Stimulated activated CD8-positive, alpha-beta memory T cell treated with anti-CD3 and anti-CD28 coated beads, Interleukin-2, amount 100 ng/mL, for 1 hour (primary cell): ENCODE results near the gene PPIL6.
"Not testable (repeated sequence)": the region's sequence is repeated elsewhere in the genome, so short reads cannot be mapped to it uniquely, and the experiment has no call there.

ENCODE experiments used
- DNase-seq, 2 donors: peaks; one replicate each; pipeline ENCODE4 v3.0.0-alpha.2; 2020; ENCODE audit warnings: low read depth in 2 of 2

PPIL6 gene

GRCh38 chr6:109393886-109394281 lies 46.5 kb downstream of the PPIL6 start:
- no peak for DNase-seq

DNA sequence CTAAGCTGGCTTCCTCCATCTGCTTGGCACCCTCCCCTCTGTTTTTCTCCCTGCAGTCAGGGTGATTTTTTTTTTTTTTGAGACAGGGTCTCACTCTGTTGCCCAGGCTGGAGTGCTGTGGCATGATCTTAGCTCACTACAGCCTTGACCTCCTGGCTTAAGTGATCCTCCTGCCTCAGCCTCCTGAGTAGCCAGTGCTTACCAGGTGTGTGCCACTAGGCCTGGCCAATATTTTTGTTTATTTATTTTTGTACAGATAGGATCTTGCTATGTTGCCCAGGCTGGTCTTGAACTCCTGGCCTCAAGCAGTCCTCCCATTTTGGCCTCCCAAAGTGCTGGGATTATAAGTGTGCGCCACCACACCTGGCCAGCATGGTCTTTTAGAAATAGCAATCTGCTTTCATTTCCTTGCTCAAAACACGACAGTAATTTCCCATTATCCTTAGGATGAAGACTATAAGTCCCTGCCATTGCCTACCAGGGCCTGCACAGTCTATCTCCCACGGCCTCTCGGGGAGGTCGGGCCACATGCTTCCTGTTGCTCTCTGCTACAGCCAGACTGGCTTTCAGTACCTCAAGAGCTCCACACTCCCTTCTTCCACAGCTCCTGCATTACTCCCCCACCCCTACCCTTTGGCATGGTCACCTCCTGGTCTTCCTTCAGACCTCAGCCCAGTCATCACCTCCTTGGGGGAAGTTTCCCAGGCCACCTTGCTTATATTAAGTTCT lies 47.1 kb downstream of the PPIL6 start:
- no peak for DNase-seq

GRCh38 chr6:109389650-109390274 lies 50.7 kb downstream of the PPIL6 start:
- no peak for DNase-seq

- no peak for DNase-seq
Measured at GRCh38 chr6:109388265-109388664, 52.2 kb downstream of the PPIL6 start.

DNA sequence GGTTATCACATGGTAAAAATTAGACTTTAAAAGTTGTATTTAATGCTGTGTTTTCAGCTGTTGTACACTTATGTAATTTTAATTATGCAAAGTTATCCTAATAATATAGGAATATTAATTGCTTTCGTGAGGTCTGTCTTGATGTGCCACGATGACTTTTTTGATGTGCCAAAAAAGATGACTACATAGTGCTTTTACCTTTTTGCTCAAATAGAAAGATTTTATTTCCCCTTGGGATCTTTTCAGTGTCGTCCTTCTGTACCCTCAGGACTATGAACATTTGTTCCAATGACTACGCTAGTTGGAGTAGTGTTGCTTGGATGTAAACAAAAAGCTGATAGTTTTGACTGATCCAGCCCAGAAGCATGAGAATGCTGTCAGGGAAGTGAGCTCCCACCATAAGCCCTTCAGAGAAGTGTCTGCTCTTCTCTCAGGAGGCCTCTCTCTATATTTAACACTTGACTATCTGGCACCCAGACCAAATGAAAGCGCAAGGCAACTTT lies 56.9 kb downstream of the PPIL6 start:
- no peak for DNase-seq

GRCh38 chr6:109382576-109383437 lies 57.6 kb downstream of the PPIL6 start:
- peak; percentile 82 to 83 for DNase-seq

DNA sequence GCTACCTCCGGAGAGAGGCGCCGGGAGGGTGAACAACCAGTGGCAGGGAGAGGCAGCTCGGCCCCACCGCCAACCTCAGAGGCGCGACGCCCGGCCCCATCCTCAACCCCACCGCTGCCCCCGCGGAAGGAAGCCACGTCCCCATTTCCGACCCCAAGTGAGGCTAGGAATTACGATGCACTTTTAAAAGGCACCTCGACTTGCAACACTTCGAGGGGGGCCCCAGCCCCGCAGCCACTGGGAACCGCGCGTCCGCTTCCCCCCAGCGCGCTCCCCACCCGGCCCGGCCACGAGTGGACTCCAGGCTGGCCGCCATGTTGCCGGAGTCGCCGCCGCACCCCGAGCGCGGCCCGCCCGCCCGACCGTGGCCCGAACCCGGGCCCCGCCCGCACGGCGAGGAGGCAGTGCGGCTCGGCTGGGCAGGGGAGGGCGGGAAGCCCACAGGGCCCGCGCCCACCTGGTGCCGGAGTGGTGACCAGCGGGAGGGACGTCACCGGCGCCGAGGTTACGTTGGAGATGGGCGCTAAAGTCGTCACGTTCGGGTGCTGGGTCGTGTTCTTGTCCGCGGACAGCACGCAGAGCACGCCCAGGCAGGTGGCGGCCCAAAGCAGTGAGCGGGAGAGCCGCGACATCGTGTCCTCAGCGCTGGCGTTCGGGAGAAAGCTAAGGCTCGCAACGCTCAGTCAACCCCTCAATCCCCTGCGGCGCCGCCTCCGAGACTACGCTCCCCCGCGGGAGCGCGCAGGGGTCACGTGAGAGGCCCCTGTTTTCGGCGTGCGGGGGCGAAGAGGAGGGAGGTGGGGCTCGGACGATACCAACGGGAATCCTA lies 58.5 kb downstream of the PPIL6 start, which contains the start of gene CD164:
Gene CD164 (minus strand): TSS at position 721 of the 829 bp plus-strand sequence. CDS start 89 bp downstream, at position 632.
- peak; percentile 87 to 89 for DNase-seq

DNA sequence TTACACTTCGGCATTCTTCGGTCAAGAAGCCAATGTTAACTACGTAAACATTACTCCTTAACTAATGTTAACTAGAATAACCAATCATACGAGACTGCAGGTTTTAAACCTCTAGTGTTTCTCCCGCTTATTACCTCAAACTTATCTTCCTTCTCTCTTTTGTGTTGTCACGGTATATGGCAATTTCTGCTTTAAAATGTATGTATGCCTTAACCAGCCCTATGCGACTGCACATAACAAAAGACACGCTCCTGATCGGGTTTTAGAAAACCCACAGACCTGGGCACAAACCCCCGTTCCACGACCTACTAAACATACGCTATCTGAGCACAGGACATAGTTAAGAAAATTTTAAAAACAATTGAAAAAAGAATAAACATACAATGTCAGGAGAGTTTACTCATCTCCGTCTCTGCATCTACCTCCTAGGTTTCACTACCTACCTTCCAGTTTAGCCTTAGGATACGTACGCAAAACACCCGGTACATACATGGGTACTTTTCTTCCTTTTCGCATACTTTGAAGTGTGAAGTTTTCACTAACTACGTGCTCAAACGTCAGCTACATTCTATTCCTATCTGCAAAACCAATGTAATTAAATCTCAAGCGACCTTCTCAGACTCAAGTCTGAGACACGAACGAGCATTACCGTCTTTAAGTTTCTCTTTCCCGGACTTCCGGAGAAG lies 59.2 kb downstream of the PPIL6 start:
- no peak for DNase-seq

DNA sequence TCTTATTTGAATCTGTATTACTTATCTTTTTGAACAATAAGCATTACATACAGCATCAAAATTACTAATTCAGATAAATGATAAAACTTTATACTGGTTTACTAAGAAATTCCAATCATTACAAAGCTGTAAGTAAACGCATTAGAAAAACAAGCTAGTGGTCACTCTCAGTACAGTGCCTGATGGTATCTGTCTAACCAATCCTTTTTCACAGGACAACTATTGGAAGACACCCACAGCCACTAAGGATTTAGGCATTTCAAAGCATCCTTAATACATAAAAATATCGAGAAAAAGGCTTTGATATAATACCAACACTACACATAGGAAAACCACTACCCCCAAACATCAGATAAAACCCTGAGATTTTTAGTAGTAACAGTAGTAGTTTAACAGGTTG lies 60.7 kb downstream of the PPIL6 start:
- DNase-seq, result no peak

DNA sequence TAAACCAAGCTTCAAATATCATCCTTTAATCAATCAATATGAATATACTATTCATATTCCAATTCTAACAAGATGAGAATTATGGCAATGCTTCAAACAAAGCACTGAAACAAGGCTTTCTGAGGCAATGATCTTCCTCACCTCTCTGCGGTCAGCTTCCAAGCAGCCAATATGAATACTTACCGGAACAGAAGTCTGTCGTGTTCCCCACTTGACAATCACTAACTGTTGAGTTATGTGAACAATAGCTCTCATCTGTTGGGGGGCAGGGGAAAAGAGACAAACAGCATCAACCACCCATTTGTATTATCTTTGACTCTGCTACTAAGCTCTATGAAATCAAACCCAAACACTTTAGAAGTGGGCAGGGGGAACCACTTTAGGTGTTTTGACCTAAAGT lies 62.7 kb downstream of the PPIL6 start:
- no peak for DNase-seq

- DNase-seq, result no peak
Measured at GRCh38 chr6:109374326-109374892, 66.0 kb downstream of the PPIL6 start.

- DNase-seq, result no peak
Measured at GRCh38 chr6:109373762-109374161, 66.7 kb downstream of the PPIL6 start.

DNA sequence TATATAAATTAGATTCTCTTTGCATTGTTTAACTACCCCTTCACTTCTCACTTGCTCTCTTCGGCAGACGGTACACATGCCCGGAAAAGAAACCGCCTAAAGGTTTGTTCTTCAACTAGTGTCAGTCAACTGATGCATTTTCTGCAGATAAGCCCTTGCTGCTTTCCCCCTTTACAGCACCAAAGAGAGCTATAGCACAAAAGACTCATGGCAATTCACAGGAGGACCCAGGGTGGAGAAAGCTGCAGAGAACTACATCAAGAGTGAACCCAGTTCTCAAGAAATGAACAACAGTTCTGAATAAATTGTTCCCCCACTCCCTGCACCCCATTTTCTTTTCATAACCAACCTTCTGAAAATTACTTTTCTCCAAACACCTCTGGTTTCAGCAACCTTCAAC lies 67.1 kb downstream of the PPIL6 start:
- DNase-seq, result no peak

DNA sequence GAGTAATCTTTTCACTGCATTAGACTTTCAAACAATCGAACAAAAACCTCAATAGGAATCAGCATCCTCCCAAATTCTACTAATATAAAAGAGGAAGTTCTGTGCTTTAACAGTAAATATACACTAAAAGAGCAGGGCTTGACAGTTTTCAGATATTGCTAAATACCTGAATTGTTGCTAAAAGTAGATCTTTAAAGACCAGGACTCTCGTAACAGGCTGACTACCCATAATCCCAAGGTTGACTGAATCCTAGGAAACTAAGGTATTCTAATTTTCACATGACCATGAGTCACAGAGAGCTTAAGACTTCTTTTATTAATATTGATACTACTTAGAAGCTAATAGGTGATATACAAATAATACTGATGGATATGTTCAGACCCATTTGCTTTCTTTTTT lies 68.3 kb downstream of the PPIL6 start:
- no peak for DNase-seq

DNA sequence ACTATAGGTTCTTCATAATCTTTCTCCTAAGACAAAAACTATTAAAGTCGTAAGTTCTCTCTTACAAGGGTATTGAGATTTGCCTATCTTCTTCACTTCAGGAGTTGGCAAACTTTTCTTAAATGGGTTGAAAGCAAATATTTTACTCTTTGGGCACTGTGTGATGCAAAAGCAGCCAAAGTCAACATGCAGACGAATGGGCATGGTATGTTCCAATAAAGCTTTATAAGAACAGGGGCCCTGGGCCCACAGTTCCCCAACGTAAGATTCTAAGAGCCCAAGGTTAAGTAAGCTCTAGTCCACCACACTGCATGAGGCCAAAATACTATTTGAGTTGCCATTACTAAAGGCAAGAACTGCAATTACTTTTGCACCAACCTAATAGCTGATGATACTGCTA lies 69.6 kb downstream of the PPIL6 start:
- DNase-seq, result no peak

DNA sequence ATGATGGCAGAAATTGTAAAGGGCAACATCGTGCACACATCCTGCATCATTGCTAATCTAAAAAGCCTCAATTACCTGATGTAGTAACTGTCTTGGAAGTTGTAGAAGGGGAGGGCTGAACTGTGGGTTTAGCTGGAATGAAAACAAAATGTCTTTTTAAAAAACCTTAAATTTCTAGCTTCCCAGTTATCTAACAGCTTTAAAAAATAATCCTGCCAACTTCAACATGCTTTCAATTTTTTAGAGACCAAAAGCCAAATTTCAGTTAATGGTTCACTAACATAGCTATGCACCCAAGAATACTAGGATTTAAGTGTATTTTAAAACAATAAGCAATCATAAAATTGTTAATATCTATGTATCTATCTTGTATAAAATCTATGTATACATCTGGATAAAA lies 70.1 kb downstream of the PPIL6 start:
- DNase-seq, result no peak

- DNase-seq, result no peak
Measured at GRCh38 chr6:109369728-109370127, 70.7 kb downstream of the PPIL6 start.

GRCh38 chr6:109364382-109365078 lies 75.9 kb downstream of the PPIL6 start:
- not testable (repeated sequence) for DNase-seq

DNA sequence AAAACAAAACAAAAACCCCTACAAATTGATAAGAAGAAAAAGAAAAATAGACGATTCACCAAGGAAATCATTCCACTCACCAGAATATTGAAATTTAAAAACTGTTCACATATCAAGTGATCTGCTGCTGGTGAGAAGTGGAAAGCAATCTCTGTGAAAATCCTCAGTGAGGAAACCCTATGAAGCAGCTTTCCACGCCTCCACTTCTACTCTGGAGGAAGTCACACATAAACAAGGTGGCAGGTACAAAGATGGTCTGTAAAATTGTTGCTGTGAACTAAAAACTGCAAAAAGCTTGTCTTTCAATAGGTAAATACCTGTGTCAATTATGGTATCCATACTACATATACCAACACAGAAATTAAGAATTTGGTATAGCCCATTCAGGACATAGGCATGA lies 76.7 kb downstream of the PPIL6 start:
- no peak for DNase-seq
